Endothelial cell of umbilical vein (primary cell): ENCODE measurements around the gene HOXB6. TPM values are rescaled to one million over a fixed set of nuclear protein-coding genes. Genes with fewer than 3 reads are reported as not detected.

Experiments used
- Bru-seq: library from RNA; stranded (reverse); fragments of 400-500 nt; gene quantifications from one replicate; lab custom pipeline; 2021; lab: Mats Ljungman, UMichigan
- BruChase-seq, 2 experiments: library from RNA; stranded (reverse); fragments of 400-500 nt; gene quantifications; one replicate each; lab custom pipeline; 2021; lab: Mats Ljungman, UMichigan
- BruUV-seq: library from RNA; stranded (reverse); fragments of 400-500 nt; replicated peaks from 2 replicates; lab custom pipeline; 2021; lab: Mats Ljungman, UMichigan
- CTCF ChIA-PET: fragments of 300-600, 350-600 bp; sonication (Branson Sonifier 250); formaldehyde crosslinking; loops from one replicate; lab custom pipeline; 2021; ENCODE audit warnings: antibody characterized with exemption, inconsistent platforms; lab: Charles Lee
- POLR2A ChIA-PET: fragments of 300-600, 350-600 bp; sonication (Branson Sonifier 250); formaldehyde crosslinking; loops from one replicate; lab custom pipeline; 2021; ENCODE audit warnings: antibody characterized with exemption, inconsistent platforms; lab: Charles Lee
- DNase-seq: peaks from one replicate; pipeline ENCODE4 v3.0.0-alpha.2; 2011; ENCODE audit warnings: low read depth, low spot score
- FAIRE-seq: peaks from 2 replicates; lab custom pipeline; 2011; peaks lifted over from hg19 to GRCh38; lab: Jason Lieb, UNC
- H2AFZ ChIP-seq: 2 replicates; pipeline ENCODE4 v1.6.0; 2012; ENCODE audit warnings: low read depth, low read length, control low read depth, inconsistent platforms
- H3K27ac ChIP-seq: 2 replicates; pipeline ENCODE4 v1.5.1; 2011; ENCODE audit warnings: low read depth, mild to moderate bottlenecking, control low read depth, low read length, moderate library complexity; ENCODE audit not compliant: insufficient read depth
- H3K27me3 ChIP-seq, 2 experiments: 2 replicates each; pipeline versions ENCODE4 v1.6.0 to v1.6.1; 2011; ENCODE audit warnings: low read length in 2 of 2, mixed read lengths in 1 of 2; ENCODE audit not compliant: control insufficient read depth in 2 of 2, insufficient read depth in 2 of 2
- H3K36me3 ChIP-seq, 2 experiments: 2 replicates in 1 of 2; 3 replicates in 1 of 2; pipeline ENCODE4 v1.5.1; 2011; ENCODE audit warnings: low read length in 2 of 2, mild to moderate bottlenecking in 1 of 2, moderate library complexity in 1 of 2; ENCODE audit not compliant: control insufficient read depth in 2 of 2, insufficient read depth in 2 of 2; ENCODE audit errors: extremely low read depth in 1 of 2
- H3K4me1 ChIP-seq: 3 replicates; pipeline ENCODE4 v1.5.1; 2011; ENCODE audit warnings: mild to moderate bottlenecking, low read length; ENCODE audit not compliant: control insufficient read depth, insufficient read depth; ENCODE audit errors: extremely low read depth
- H3K4me2 ChIP-seq: 2 replicates; pipeline ENCODE4 v1.6.1; 2011; ENCODE audit warnings: low read length, control low read depth, mixed read lengths; ENCODE audit not compliant: insufficient read depth
- H3K4me3 ChIP-seq, 3 experiments: fragments of 200-600 bp in 1 of 3; sonication (generic), shearing (Covaris generic) in 1 of 3; replicated peaks in 1 of 3; 2 replicates each; pipeline ENCODE4 v1.5.1; 2011 to 2016; ENCODE audit warnings: control low read depth in 3 of 3, low read length in 3 of 3, mild to moderate bottlenecking in 2 of 3, inconsistent platforms in 1 of 3, low read depth in 1 of 3, moderate library complexity in 1 of 3; ENCODE audit not compliant: insufficient read depth in 1 of 3
- H3K79me2 ChIP-seq: 2 replicates; pipeline ENCODE4 v1.6.0; 2012; ENCODE audit warnings: low read length, inconsistent platforms; ENCODE audit not compliant: control insufficient read depth, insufficient read depth
- H3K9ac ChIP-seq: replicated peaks from 2 replicates; pipeline ENCODE3; 2011; ENCODE audit warnings: low read length, control low read depth; ENCODE audit not compliant: insufficient read depth; ENCODE audit errors: extremely low read depth
- H3K9me1 ChIP-seq: replicated peaks from 3 replicates; pipeline ENCODE4 v1.6.0; 2011; ENCODE audit warnings: mild to moderate bottlenecking, low read length; ENCODE audit not compliant: control insufficient read depth, insufficient read depth; ENCODE audit errors: extremely low read depth
- H3K9me3 ChIP-seq: replicated peaks from 2 replicates; pipeline ENCODE4 v1.5.1; 2012; ENCODE audit warnings: low read length, inconsistent platforms; ENCODE audit not compliant: control insufficient read depth, insufficient read depth
- H4K20me1 ChIP-seq: replicated peaks from 2 replicates; pipeline ENCODE3; 2011; ENCODE audit warnings: mild to moderate bottlenecking, low read length; ENCODE audit not compliant: control insufficient read depth, insufficient read depth; ENCODE audit errors: extremely low read depth
- CTCF ChIP-seq, 2 donors: IDR thresholded peaks; 1 replicate in 1 of 2; 2 replicates in 1 of 2; pipeline ENCODE4 v1.5.1; 2011; ENCODE audit warnings: low read length in 2 of 2, mild to moderate bottlenecking in 2 of 2, moderate library complexity in 2 of 2, control low read depth in 1 of 2, inconsistent platforms in 1 of 2, low read depth in 1 of 2; ENCODE audit not compliant: insufficient read depth in 1 of 2; ENCODE audit errors: extremely low read depth in 1 of 2
- EZH2 ChIP-seq: IDR thresholded peaks from 2 replicates; pipeline ENCODE4 v1.6.1; 2012; ENCODE audit warnings: borderline replicate concordance, low read depth, mild to moderate bottlenecking, moderate library complexity, low read length, inconsistent platforms; ENCODE audit not compliant: severe bottlenecking
- FOS ChIP-seq: IDR thresholded peaks from 2 replicates; pipeline ENCODE4 v1.6.1; 2011; ENCODE audit warnings: mild to moderate bottlenecking, low read length, moderate library complexity, borderline replicate concordance; ENCODE audit not compliant: insufficient read depth
- GATA2 ChIP-seq: IDR thresholded peaks from 2 replicates; pipeline ENCODE4 v1.7.0; 2011; ENCODE audit warnings: low read depth, mild to moderate bottlenecking, moderate library complexity, mixed read lengths, low read length; ENCODE audit not compliant: insufficient read length, insufficient read depth
- JUN ChIP-seq: IDR thresholded peaks from 2 replicates; pipeline ENCODE4 v1.6.1; 2011; ENCODE audit warnings: borderline replicate concordance, low read depth; ENCODE audit not compliant: insufficient read length, insufficient read depth
- MAX ChIP-seq: IDR thresholded peaks from 2 replicates; pipeline ENCODE4 v1.6.1; 2011; ENCODE audit not compliant: insufficient read depth, insufficient read length
- MYC ChIP-seq: IDR thresholded peaks from one replicate; pipeline ENCODE4 v1.6.1; 2011; ENCODE audit warnings: mild to moderate bottlenecking, low read depth, low read length
- POLR2A ChIP-seq: IDR thresholded peaks from 2 replicates; pipeline ENCODE4 v1.6.1; 2012; ENCODE audit warnings: low read depth, mild to moderate bottlenecking, control low read depth, low read length
- POLR2AphosphoS5 ChIP-seq: IDR thresholded peaks from 2 replicates; pipeline ENCODE4 v1.6.1; 2012; ENCODE audit warnings: low read depth, mild to moderate bottlenecking, control low read depth, low read length, moderate library complexity; ENCODE audit not compliant: insufficient read depth
- dilution Hi-C: fragments of 300-500 bp; cut with MboI; formaldehyde crosslinking; loops from one replicate; pipeline ENCODE4 v1.15.0; 2019; ENCODE audit warnings: low sequenced_read_pairs; ENCODE audit not compliant: extremely low pct_ligation_motif_present
- intact Hi-C: fragments of 100-400 bp; cut with micrococcal nuclease; formaldehyde crosslinking; loops from one replicate; pipeline ENCODE4 v1.10.0; 2022
- long read RNA-seq: library from polyadenylated mRNA; stranded (forward); transcript quantifications from one replicate; pipeline ENCODE4 v2.0.0, GENCODE V29; 2021
- polyA minus RNA-seq, 3 experiments: library from RNA; depleted of rRNA, polyadenylated mRNA; stranded (reverse); fragments of >200 nt; gene quantifications; 1 replicate in 1 of 3; 2 replicates in 2 of 3; pipeline ENCODE4 v1.2.3, GENCODE V29; 2011
- polyA plus RNA-seq, 4 experiments: library from polyadenylated mRNA; depleted of rRNA in 3 of 4; stranded (reverse) in 3 of 4; unstranded in 1 of 4; fragments of >200 nt; gene quantifications; 2 replicates each; pipeline versions ENCODE4 v1.2.1 to v1.2.3, GENCODE V29; 2011 to 2012; ENCODE audit warnings: missing spikeins in 1 of 4
- total RNA-seq: library from RNA; stranded (reverse); gene quantifications from 2 replicates; pipeline ENCODE4 v1.2.3, GENCODE V29; 2021

HOXB6 gene
- total RNA-seq (24.0 and 27.4 TPM in 2 replicates), polyA plus RNA-seq (8.8 and 10.0 TPM in 2 replicates), polyA minus RNA-seq (3.9 and 7.0 TPM in 2 replicates), Bru-seq, nascent RNA (percentile 81 among the genes with signal in this experiment), BruChase-seq, experiment 1, labeled RNA remaining after a 6-hour chase (percentile 95 among the genes with signal in this experiment), BruChase-seq, experiment 2, labeled RNA remaining after a 2-hour chase (percentile 97 among the genes with signal in this experiment)
- 4.3 and 6.1 TPM in 2 replicates for polyA plus RNA-seq (2011; cell fraction: cytosol; rRNA removed)
- 42.1 and 47.5 TPM in 2 replicates for polyA plus RNA-seq (2011; cell fraction: nucleus; rRNA removed)
- polyA plus RNA-seq (2012) = 12.4 and 13.8 TPM in 2 replicates
- polyA minus RNA-seq (2011; cell fraction: cytosol; rRNA and poly(A)+ RNA removed) = 2.8 TPM
- polyA minus RNA-seq (2011; cell fraction: nucleus; rRNA and poly(A)+ RNA removed) = 9.1 and 16.5 TPM in 2 replicates
- long read RNA-seq, partial matches to known transcripts = 8 of 9 reads
- long read RNA-seq, other reads (novel, unspliced or antisense) = 1 of 9 reads

- Histone ChIP-seq H3K9me3 (no peaks in the 10 kb centered on the region), H3K9me1 (no peaks in the 10 kb centered on the region), H3K27me3 (no peaks in the 10 kb centered on the region), H3K36me3 (no peaks in the 10 kb centered on the region), H3K79me2 (peaks cover 57% of the 10 kb centered on the region), H3K4me1 (peaks cover 30% of the 10 kb centered on the region), H2AFZ (peak within 1 kb of the TSS; percentile 77), H3K4me3 (peak within 1 kb of the TSS; percentile 47 to 97 (median 86)), H4K20me1 (no peaks in the 10 kb centered on the region), H3K27ac (peak within 1 kb of the TSS; percentile 54), H3K4me2 (peak within 1 kb of the TSS; percentile 95), H3K9ac (peak within 1 kb of the TSS; percentile 87)
- CTCF ChIA-PET = interaction anchor here (2.0 kb wide), 1 partner anchor 580 kb away, joined by 4 read pairs; no protein-coding TSS in a partner anchor
- dilution Hi-C loops = no loop called here
- peak; percentile 97 for FAIRE-seq
- TF ChIP-seq JUN = no peak
- TF ChIP-seq GATA2 = no peak
- peak; percentile 66 for TF ChIP-seq POLR2AphosphoS5
- TF ChIP-seq MYC = no peak
- no peak for TF ChIP-seq CTCF (IDR thresholded peaks at IDR 0.05; ENCODE audit: extremely low read depth in 1 of 2, insufficient read depth in 1 of 2, low read depth in 1 of 2, low read length in 2 of 2)
- no peak for TF ChIP-seq FOS
- TF ChIP-seq EZH2 = no peak
- TF ChIP-seq POLR2A = peak; percentile 90
- peak; percentile 46 for TF ChIP-seq MAX
- no TSS peak for BruUV-seq
- intact Hi-C loops = loop anchor here (1.0 kb wide), 1 partner anchor 7 kb away; no protein-coding TSS in a partner anchor
- DNase-seq = peak; percentile 80
- POLR2A ChIA-PET = interaction anchor here (0.6 to 1.0 kb wide), 2 partner anchors 10 to 237 kb away, joined by 4 to 7 read pairs; partner anchors contain the start of gene HOXB8
Observed at GRCh38 chr17:48604770-48605329, at the start of gene HOXB6. Gene HOXB6, minus strand, starts transcription at chr17:48604986. Its CDS starts 6,836 bp downstream, at chr17:48598150.
